Aorta (tissue), 5 donors: ENCODE measurements around the gene PHF1. TPM values are rescaled to one million over a fixed set of nuclear protein-coding genes. Genes with fewer than 3 reads are reported as not detected.
A peak's percentile ranks its signal among the peaks of the same experiment; 100 is the strongest.
"Not testable (repeated sequence)": the region's sequence is repeated elsewhere in the genome, so short reads cannot be mapped to it uniquely, and the experiment has no call there.

Source experiments
- ATAC-seq: fragments of 200-7000 bp; cut with Tn5 transposase; one replicate; pipeline ENCODE4 v1.9.1; 2022; ENCODE audit warnings: moderate library complexity; ENCODE audit not compliant: low FRiP score
- DNase-seq, 2 donors: peaks; one replicate each; pipeline ENCODE4 v3.0.0-alpha.2; 2020
- H3K27ac ChIP-seq, 2 donors: one replicate each; pipeline ENCODE4 v1.5.1; 2013; ENCODE audit warnings: low read length in 2 of 2, mild to moderate bottlenecking in 2 of 2, moderate library complexity in 2 of 2, control low read depth in 1 of 2, inconsistent platforms in 1 of 2, low read depth in 1 of 2
- H3K27me3 ChIP-seq, 2 donors: one replicate each; pipeline ENCODE4 v1.6.1; 2013; ENCODE audit warnings: control low read depth in 1 of 2, low read length in 1 of 2, mild to moderate bottlenecking in 1 of 2, moderate library complexity in 1 of 2; ENCODE audit not compliant: insufficient read depth in 2 of 2, control insufficient read depth in 1 of 2
- H3K36me3 ChIP-seq, 2 donors: one replicate each; pipeline ENCODE4 v1.6.1; 2013; ENCODE audit warnings: control low read depth in 1 of 2, low read length in 1 of 2, mild to moderate bottlenecking in 1 of 2; ENCODE audit not compliant: insufficient read depth in 2 of 2, control insufficient read depth in 1 of 2
- H3K4me1 ChIP-seq, 2 donors: one replicate each; pipeline ENCODE4 v1.6.1; 2013; ENCODE audit warnings: low read length in 2 of 2, control low read depth in 1 of 2, mild to moderate bottlenecking in 1 of 2, moderate library complexity in 1 of 2; ENCODE audit not compliant: insufficient read depth in 2 of 2, control insufficient read depth in 1 of 2
- H3K4me3 ChIP-seq, 2 donors: one replicate each; pipeline ENCODE4 v1.5.1; 2013; ENCODE audit warnings: low read length in 2 of 2, control low read depth in 1 of 2, mild to moderate bottlenecking in 1 of 2
- H3K9me3 ChIP-seq: one replicate; pipeline ENCODE4 v1.6.1; 2013; ENCODE audit warnings: mild to moderate bottlenecking, low read length; ENCODE audit not compliant: control insufficient read depth
- WGBS, 2 donors: extraction: QIAGEN DNeasy Blood & Tissue Kit; methylation state at CpG; one replicate each; pipeline ENCODE4 v1.1.7; 2013; 5-methylcytosine and 5-hydroxymethylcytosine counted together
- intact Hi-C, 2 donors: fragments of 100-400 bp; cut with DNase I; formaldehyde crosslinking; loops; one replicate each; pipeline versions ENCODE4 v1.14.2 to v1.15.0; 2022
- polyA plus RNA-seq, 2 donors: library from polyadenylated mRNA; stranded (reverse); fragments of 200-250 nt; gene quantifications; one replicate each; pipeline ENCODE4 v1.2.3, GENCODE V29; 2013
- total RNA-seq, 2 donors: library from RNA; stranded (reverse); fragmentation: NEBNext Ultra II Directional; extraction: Animal tissue kit (Norgen Biotek cat#: 25700); gene quantifications; one replicate each; pipeline ENCODE4 v1.2.1, GENCODE V29; 2021
- donor health status: healthy with polysubstance abuse.
- donor health status: Bipolar disorder and iron deficiency.
- donor health status: DM: no; HTN: no; CAD: no.
- donor health status: DM: no; HTN: no; CAD: no.
- donor health status: DM: yes; HTN: yes; CAD: no.

The PHF1 gene
- total and polyA plus RNA-seq, 4 donors: 49.8 to 218 (median 89.6) TPM

DNA sequence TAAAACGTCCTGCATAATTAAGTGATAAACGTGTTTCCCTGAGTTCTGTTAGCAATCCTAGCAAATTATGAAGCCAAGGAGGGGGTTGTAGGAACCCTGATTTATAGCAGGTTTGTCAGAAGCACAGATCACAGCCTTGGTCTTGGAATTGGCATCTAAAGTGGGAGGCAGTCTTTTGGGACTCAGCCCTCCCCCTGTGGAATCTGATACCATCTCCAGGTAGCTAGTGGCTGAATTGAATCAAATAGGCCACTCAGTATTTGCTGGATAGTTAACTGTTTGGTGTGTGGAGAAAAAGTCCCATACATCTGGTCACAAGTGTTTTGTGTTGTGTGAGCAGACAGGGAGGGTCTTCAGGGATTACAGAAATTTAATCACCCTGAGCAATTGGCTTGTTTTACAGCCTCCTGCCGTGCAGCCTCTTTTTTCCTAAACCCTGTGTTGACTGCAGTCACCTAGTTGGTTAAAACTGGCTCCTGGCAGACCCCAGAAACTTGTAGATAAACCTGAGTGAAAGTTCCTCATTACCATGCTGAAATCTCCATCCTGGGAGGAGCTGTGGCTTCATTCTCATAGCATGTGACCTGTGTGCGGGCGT lies 38.2 kb upstream of the PHF1 start:
- H3K9me3 ChIP-seq: no peaks in the 10 kb centered on the region
- H3K27ac ChIP-seq: no peak overlapping the region
- H3K4me3 ChIP-seq: no peak overlapping the region
- no peaks in the 10 kb centered on the region for H3K27me3 ChIP-seq
- ATAC-seq: no peak
- H3K36me3 ChIP-seq: no peaks in the 10 kb centered on the region
- intact Hi-C loops: no loop called here
- DNase-seq: no peak
- WGBS, 2 donors: 63 to 66% methylated on average over 5 of the region's 5 CpGs
- no peaks in the 10 kb centered on the region for H3K4me1 ChIP-seq

DNA sequence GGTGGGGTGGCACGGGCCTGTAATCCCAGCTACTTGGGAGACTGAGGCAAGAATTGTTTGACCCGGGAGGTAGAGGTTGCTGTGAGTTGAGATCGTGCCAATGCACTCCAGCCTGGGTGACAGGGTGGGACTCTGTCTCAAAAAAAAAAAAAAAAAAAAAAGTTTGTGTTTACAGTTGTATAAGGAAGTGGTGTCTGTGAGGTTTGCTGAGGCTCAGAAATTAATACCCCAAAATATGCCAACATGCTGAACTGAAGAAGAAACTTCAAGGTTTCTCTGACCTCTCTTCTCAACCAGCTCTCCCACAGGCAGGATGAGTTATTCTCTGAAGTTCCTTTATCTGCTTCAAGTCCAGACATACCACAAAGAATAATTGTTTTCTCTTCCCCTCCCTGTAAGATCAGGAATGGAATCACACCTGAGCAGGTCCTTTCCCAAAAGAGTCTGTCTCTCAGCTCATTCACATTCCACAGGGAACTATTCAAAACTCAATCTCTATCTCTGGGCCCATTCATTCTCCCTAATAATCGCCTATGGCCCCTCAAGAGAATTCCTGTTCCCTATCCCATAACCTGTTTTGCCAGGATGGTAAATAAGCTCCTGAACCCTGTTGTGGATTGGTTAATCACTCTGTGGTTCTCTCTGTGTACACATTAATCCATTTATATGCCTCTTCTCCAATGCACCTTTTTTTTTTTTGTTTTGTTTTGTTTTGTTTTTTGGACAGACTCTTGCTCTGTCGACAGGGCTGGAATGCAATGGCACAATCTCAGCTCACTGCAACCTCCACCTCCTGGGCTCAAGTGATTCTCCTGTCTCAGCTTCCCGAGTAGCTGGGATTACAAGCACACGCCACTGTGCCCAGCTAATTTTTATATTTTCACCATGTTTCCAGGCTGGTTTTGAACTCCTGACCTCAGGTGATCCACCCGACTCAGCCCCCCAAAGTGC lies 36.6 kb upstream of the PHF1 start:
- 65 to 66% methylated on average over 8 of the region's 8 CpGs for WGBS, 2 donors
- no peaks in the 10 kb centered on the region for H3K9me3 ChIP-seq
- DNase-seq (no peak), ATAC-seq (no peak)
- intact Hi-C loops: no loop called here
- H3K4me1 ChIP-seq: no peaks in the 10 kb centered on the region
- H3K4me3 ChIP-seq: no peak overlapping the region
- H3K27me3 ChIP-seq: no peaks in the 10 kb centered on the region
- H3K36me3 ChIP-seq: no peaks in the 10 kb centered on the region
- H3K27ac ChIP-seq: no peak overlapping the region

DNA sequence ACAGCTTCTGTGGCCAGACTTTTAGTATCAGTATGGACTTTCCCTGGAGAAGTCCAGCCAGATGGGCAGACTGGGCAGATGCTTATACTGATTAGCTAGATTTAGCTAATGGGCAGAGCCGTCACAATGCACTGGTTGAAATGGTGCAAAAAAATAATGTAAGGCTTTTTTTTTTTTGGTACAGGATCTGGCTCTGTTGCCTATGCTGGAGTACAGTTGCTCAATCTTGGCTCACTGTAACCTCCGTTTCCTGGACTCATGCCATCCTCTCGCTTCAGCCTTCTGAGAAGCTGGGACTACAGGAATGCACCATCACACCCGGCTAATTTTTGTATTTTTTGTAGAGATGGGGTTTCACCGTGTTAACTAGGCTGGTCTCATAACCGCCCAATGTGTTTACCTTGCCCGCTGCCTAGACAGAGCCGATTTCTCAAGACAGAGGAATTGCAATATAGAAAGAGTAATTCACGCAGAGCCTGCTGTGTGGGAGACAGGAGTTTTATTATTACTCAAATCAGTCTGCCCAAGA lies 35.6 kb upstream of the PHF1 start:
- Histone ChIP-seq H3K27ac (peak overlapping the region in 1 of 2 donors; percentile 33), H3K4me3 (no peak overlapping the region), H3K27me3 (no peaks in the 10 kb centered on the region), H3K4me1 (no peaks in the 10 kb centered on the region), H3K36me3 (no peaks in the 10 kb centered on the region), H3K9me3 (no peaks in the 10 kb centered on the region)
- DNase-seq: peak in 1 of 2 donors; percentile 86
- intact Hi-C loops: no loop called here
- peak; percentile 91 for ATAC-seq
- 5 to 6% methylated on average over 9 of the region's 9 CpGs for WGBS, 2 donors

DNA sequence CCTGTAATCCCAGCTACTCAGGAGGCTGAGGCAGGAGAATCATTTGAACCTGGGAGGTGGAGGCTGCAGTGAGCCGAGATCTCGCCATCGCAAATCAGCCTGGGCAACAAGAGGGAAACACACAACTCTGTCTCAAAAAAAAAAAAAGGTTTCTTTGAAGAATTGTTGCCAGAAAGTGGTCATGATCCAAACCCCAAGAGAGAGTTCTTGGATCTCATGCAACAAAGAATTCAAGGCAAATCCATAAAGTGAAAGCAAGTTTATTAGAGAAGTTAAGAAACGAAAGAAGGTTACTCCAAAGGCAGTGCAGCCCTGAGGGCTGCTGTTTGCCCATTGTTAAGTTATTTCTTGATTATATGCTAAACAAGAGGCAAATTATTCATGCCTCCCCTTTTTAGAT lies 33.6 kb upstream of the PHF1 start:
- no peak overlapping the region for H3K4me3 ChIP-seq
- no peaks in the 10 kb centered on the region for H3K36me3 ChIP-seq
- DNase-seq: no peak
- 21 to 43% methylated on average over 4 of the region's 4 CpGs for WGBS, 2 donors
- no peaks in the 10 kb centered on the region for H3K27me3 ChIP-seq
- intact Hi-C loops: no loop called here
- H3K4me1 ChIP-seq: no peaks in the 10 kb centered on the region
- H3K27ac ChIP-seq: no peak overlapping the region
- no peaks in the 10 kb centered on the region for H3K9me3 ChIP-seq
- no peak for ATAC-seq

DNA sequence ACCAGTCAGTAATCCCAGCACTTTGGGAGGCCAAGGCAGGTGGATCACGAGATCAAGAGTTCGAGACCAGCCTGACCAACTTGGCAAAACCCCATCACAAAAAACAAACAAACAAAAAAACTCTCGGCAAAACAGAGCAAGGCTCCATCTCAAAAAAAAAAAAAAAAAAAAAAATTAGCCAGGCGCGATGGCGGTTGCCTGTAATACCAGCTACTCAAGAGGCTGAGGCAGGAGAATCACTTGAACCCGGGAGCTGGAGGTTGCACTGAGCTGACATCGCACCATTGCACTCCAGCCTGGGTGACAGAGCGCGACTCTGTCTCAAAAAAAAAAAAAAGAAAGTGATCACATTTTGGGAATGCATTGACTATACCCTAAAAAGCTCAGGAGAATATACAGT lies 31.6 kb upstream of the PHF1 start:
- H3K4me3 ChIP-seq, H3K9me3 ChIP-seq, H3K36me3 ChIP-seq, ATAC-seq, intact Hi-C loops, H3K4me1 ChIP-seq, H3K27ac ChIP-seq, H3K27me3 ChIP-seq, DNase-seq: not testable (repeated sequence)
- 93 to 94% methylated on average over 10 of the region's 10 CpGs for WGBS, 2 donors

DNA sequence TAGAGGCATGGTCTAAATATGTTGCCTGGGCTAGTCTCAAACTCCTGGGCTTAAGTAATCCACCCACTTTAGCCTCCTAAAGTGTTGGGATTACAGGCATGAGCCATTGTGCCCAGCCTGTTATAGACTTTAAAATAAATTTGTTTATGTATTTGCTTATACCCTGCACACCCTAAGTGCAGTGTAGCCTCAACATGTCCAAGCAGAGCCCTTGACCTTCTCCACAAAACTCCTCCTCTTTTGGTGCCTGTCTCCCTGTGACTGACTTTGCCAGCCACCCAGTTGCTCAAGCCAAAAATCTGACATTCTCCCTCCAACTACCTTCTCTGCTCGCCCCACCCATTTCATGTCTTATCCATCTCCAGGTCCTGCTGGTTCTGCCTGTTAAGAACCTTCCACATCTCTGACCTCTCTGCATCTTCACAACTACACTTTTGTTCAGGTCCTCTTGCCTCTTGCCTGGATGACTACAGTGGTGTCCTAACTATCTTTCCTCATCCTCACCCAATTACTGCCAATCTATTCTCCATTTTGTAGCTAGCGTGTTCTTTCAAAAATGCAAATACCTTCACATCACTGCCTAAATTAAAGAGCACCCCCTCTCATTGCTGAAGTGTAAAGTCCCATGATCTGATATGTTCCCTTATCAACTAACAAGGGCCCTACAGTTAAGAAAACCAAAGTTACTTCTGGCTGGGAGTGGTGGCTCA lies 30.4 kb upstream of the PHF1 start:
- WGBS, 2 donors: 87 to 90% methylated on average over 2 of the region's 2 CpGs
- Histone ChIP-seq H3K36me3 (no peaks in the 10 kb centered on the region), H3K9me3 (no peaks in the 10 kb centered on the region), H3K27ac (no peak overlapping the region), H3K27me3 (no peaks in the 10 kb centered on the region), H3K4me1 (no peaks in the 10 kb centered on the region), H3K4me3 (no peak overlapping the region)
- intact Hi-C loops: no loop called here
- no peak for ATAC-seq
- no peak for DNase-seq

DNA sequence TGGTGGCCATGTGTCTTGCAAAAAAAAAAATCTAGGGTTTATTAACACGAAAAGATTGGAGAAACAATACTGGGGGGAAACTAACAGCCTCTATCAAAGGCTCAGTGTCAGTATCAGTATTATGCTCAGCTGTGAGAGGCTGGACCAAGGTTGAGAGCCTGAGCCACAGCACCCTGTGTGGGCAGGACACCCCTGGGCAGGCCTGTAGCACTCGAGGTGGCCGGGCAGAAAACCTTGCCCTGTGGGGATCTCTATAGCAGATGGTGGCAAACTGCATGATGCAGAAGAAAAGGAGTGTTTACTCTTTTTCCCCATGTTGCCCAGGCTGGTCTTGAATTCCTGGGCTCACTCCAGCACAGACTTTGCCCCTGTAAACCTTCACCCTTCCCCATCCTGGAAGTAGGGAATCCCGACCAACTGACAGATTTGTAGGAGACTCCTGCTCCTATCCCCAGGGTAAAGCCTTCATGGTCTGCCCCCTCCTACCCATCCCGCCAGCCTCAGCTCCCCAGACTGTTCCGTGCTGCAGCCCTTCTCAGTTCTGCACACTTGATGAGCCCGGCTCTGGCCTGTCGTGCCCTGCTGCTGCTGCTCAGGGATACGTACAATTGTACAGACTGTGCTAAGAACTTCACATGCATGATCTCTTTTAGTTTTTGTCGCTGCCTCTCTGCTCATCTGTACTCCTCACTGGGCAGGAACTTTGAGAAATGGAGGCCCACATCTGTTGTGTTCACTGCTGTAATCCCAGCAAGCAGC lies 27.2 kb upstream of the PHF1 start:
- intact Hi-C loops: no loop called here
- Histone ChIP-seq H3K4me3 (no peak overlapping the region), H3K27ac (no peak overlapping the region), H3K27me3 (no peaks in the 10 kb centered on the region), H3K4me1 (no peaks in the 10 kb centered on the region), H3K36me3 (no peaks in the 10 kb centered on the region), H3K9me3 (no peaks in the 10 kb centered on the region)
- no peak for DNase-seq
- no peak for ATAC-seq
- 73 to 74% methylated on average over 10 of the region's 10 CpGs for WGBS, 2 donors

DNA sequence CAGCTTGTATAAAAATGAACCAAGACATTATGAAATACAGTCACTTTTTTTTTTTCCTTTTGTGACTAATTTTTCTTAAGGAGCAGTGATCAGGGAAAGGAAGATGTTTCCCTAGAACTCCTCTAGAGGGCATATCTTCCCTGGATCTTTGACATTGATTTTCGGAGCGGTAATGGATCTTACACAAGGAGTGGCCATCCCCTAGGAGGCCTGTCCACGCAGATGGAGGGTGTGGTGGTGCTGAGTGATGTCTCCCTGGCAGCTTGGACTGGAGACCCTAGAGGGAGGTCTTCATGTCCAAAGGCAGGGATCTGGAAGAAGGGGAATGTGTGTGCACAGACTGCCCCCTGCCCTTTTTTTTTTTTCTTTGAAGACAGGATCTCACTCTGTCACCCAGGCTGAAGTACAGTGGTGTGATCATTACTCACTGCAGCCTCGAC lies 26.2 kb upstream of the PHF1 start:
- no peaks in the 10 kb centered on the region for H3K27me3 ChIP-seq
- peak; percentile 50 for ATAC-seq
- no peak overlapping the region for H3K4me3 ChIP-seq
- no peaks in the 10 kb centered on the region for H3K4me1 ChIP-seq
- no peak for DNase-seq
- H3K27ac ChIP-seq: no peak overlapping the region
- H3K36me3 ChIP-seq: no peaks in the 10 kb centered on the region
- 21 to 33% methylated on average over 4 of the region's 4 CpGs for WGBS, 2 donors
- H3K9me3 ChIP-seq: no peaks in the 10 kb centered on the region
- intact Hi-C loops: no loop called here
